Pulmonary artery endothelial cell (primary cell): ENCODE measurements around the gene JAKMIP2. TPM values are rescaled to one million over a fixed set of nuclear protein-coding genes. Genes with fewer than 3 reads are reported as not detected.
"Not testable (repeated sequence)": the region's sequence is repeated elsewhere in the genome, so short reads cannot be mapped to it uniquely, and the experiment has no call there.

ENCODE experiments used
- DNase-seq: peaks from one replicate; pipeline ENCODE4 v3.0.0-alpha.2; 2011; ENCODE audit warnings: low read depth, low spot score
- total RNA-seq: library from RNA; depleted of rRNA; stranded (reverse); fragments of >200 nt; gene quantifications from 2 replicates; pipeline ENCODE4 v1.2.3, GENCODE V29; 2014

Gene JAKMIP2
- total RNA-seq, 1 donor from 2014 or later = under 0.01 TPM

DNA sequence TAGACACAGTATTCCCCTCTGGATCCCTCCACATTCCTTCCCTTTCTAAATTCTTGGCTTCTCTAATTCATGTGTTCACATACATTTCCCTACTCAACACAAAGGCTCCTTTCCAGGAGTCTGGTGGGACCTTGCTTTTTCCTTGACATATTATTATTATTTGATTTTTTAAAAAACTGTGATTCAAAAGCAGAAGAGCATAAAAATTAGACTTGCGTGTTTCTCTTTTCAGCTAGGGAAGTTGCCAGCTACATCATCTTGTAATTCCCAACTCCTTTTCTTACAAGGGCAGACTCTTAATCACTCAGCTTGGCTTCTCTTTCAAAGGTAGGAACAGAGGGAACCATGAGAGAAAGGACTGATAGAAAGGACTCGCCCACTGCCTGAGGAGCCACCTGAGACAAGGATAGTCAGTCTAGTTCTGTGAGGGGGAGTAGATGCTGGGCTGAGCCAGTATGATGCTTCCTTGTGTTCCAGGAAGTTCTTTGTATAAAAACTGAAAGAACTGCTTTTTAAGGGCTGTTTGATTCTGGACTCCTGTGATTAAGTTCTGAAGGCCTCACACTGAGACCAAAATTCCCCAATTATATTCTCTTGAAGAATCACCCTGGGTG is 221.7 kb downstream of the JAKMIP2 start:
- no peak for DNase-seq

DNA sequence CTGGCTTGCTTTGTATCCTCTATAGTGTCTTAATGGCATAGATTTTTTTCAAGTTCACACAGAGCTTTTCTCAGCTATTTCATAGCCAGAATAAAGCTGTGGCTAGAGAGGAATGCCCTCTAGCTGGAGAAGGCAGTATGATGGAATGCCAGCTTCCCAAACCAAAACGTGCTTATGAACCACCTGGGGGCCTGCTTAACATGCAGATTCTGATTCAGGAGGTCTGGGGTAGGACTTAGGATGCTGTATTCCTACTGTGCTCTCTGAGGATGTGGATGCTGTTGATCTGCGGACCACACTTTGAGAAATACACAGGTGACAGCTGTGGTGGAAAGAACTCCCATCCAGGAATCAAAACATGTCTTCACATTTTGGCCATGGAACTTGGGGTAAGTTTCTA is 222.8 kb downstream of the JAKMIP2 start:
- DNase-seq = no peak

DNA sequence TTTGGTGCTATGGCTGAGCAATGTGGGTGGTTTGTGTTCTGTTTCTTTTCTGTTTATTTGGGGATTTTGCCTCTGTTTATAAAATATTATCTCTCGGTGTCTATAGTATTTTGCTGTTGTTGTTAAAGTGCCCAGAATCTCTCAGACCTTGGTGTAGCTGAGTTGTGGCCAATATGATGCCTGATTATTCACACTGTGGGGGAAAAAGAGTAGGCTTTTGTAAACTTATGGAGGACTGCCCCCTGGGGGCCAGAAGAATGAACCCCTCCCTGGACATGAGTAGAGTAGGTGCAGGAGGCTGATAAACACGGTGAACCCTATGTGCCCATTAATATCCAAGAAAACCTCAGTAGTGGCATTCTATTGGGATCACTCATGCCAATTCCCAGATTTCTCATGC is 223.7 kb downstream of the JAKMIP2 start:
- DNase-seq = peak; percentile 59

DNA sequence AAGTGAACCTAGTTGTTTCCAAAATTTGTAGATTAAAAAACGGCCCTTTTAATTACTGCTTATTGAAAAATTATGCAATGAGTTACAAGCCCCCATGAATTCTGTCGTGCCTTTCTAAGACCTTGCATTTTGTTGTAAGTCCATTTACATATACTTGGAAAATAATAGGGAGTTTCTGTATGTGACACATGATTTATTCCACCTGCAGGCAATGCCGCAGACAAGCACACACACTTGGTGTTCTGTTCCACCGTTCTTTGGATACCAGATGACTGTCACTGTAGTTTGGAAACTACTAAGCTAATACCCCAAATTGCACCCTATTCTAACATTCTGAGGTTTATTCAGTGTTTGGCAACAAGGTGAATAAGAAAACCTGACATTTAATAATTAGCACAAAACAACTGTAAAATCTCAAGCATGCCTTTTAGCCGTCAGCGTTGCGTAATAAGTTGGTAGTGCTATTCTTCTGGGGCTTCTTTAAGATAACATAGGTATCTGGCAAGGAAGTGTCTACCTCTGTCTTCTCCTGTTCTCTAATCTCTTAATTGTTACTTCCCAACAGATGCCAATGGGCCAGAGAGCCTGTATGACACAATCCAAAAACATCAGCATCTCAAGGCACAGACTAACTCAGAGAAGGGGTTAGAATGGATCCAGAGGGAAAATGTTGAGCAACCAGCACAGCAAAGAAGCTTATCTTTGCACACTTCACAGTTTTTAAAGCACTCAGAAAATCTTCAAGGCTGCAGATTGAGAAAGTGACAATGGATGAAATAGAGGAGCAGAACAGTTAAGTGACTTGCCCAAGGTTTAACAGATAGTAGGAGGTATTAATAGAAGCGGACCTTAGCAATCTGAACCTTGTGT is 224.4 kb downstream of the JAKMIP2 start:
- DNase-seq = no peak

DNA sequence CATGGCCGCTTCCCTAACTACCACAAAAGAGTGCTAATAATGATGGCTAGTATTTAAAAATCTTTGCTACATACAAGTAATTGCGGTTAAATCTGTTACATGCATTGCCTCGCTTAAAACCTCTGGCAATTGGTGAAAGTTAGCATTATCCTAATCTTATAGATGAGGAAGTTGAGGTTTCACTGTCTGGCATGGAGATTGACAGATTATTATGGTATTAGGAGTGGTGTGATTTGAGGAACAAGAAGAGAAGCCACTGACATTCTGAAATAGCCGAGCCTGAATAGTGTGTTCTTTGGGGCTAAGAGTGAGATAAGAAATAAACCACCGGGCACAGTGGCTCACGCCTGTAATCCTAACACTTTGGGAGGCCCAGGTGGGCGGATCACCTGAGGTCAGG is 227.4 kb downstream of the JAKMIP2 start:
- DNase-seq = no peak

DNA sequence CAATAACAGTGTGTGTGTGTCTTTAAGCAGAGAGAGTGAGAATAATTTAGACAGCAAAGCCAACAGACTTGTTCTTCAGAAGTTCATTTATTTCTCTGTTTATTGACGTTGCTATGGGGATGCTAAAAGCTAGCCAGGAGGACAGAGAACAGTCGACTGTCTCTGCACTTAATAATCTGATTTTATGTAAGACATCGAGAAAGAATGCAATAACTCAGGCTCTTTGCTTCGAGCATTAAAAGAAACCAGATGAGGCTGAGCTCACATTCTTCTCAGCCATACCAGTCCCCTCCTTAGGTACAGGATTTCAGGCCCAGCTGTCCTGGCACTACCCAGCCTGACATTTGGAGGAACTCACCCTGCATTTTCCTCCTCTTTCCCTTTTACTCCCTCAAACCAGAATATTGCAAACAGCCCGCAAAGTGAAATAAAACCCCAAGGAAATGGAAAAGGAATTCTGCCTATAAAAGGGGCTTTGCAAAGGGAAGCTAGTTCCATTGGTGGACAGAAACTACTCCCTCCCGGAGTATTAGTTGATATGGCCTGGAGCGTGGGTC is 228.2 kb downstream of the JAKMIP2 start:
- no peak for DNase-seq

DNA sequence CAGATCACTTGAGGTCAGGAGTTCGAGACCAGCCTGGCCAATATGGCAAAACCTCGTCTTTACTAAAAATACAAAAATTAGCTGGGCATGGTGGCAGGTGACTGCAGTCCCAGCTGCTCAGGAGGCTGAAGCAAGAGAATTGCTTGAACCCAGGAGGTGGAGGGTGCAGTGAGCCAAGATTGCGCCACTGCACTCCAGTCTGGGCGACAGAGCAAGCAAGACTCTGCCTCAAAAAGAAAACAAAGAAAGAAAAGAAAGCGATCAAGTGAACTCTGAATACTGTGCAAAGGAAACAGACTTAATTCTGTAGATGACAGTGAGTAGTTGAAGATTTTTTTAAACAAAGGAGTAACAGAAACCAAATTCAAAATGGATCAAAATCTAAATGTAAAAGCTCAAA is 228.7 kb downstream of the JAKMIP2 start:
- DNase-seq = not testable (repeated sequence)

DNA sequence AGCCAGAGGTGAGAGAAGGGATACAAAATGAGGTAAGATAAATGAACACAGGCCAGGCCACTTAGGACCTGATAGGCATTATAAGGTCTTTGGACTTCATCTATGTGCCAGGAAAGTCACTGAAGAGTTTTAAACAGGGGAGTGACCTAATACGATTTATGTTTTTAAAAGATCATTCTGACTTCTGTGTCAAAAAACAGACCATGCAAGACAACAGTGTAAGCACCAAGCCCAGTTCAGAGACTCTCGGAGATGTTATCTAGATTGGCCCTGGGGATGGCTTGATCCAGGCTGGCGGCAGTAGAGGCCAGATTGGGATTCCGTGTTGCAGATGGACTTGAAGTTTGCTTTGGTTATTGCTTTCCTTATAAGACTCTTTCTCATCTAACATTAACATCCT is 229.6 kb downstream of the JAKMIP2 start:
- no peak for DNase-seq

DNA sequence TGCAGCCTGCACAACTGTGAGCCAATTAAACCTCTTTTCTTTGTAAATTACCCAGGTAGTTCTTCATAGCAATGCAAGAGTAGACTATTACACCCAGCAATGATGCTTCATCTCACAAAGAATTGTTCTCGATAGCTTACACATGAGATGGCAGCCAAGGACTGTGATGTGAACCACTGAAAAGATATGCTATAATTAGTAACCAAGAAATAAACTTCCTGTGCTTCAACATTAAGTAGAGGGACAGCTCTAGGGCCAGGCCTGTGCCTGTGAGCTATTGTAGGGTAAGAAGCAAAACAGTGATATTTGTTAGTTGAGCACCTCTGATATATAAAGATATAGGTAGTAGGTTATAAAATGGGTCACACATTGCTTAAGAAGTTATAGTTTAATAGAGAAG is 230.9 kb downstream of the JAKMIP2 start:
- DNase-seq = no peak

DNA sequence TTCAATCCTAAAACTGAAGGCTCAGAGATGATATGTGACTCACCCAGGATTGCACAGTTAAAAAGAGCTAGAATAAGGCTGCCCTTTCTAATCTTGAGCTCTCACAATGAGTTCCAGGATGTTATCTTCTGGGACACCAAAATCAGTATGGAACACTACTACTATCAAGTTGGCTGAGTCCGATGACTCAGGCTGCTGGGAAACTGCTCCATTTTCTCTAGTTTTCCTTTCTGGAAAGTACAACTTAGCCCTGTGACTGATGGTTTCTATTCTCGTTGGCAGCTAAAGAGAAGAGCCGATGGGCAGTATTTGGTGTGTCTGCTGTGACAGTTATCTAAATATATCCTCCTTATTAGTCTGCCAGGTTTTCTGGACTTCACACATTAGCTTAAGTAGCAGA is 234.8 kb downstream of the JAKMIP2 start:
- DNase-seq = no peak

DNA sequence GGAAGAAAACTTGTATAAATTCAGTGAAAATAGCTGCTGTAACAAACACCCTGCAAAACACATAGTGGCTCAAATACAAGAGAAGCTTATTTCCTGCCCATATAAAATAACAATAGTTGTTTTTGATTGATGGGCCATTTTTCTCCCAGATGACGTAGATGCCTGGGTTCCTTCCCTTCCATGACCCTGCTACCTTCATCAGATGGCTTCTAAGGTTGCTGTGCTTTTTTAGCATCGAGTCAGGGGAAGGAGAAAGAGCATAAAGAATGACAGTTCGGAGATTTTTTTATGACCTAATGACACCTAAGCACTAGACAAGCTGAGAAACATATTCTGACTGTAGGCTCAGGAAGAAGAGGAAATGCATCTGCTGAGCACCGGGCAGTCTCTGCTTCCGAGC is 238.0 kb downstream of the JAKMIP2 start:
- no peak for DNase-seq

DNA sequence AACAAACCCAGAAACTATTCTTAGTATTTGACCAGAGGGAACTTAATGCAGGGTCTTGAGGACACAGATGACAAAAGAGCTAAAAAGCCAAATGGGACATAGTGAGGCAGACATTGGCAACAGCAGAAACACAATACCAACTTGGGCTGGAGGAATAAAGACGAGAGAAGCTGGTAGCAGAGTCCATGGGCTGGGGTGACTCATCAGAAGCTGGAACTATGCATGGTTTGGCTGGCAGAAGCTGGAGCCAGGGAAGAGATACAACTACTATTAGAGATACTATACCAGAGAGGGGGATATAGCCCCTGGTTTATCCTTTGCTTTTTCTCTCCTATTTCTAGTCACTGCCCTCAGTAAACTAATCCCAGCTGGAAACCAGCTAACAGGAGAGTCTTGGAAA is 243.5 kb downstream of the JAKMIP2 start:
- no peak for DNase-seq

DNA sequence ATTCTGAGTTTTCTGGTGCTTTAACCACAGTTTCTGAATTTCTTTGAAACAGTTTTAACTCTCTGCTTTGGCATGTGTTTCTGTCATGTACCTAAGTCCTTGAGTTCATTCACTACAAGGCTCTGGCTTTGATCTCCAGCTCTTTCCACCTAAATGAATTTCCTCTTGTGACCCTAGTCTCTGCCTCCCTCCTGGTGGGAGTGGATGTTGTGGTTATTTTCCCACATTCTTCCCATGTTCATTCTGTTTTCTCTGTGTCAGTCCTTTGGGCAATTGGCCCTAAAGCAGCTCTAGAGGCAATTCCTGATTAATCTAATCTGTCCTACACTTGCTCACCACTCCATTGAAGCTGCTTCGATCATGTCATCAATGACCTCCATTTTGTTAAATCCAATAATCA is 244.3 kb downstream of the JAKMIP2 start:
- no peak for DNase-seq

Other genes starting within 250 kb of the JAKMIP2 start
- not detected in 2 replicates for gene SPINK1, start 48.9 kb upstream of the JAKMIP2 start, total RNA-seq
- not detected in 2 replicates for gene SCGB3A2, start 96.0 kb upstream of the JAKMIP2 start, total RNA-seq
- gene C5orf46, start 123.8 kb upstream of the JAKMIP2 start, total RNA-seq = 0.21 TPM in 1 of 2 replicates, not detected in the other